ENCODE measurements around the gene TP53.

DNA sequence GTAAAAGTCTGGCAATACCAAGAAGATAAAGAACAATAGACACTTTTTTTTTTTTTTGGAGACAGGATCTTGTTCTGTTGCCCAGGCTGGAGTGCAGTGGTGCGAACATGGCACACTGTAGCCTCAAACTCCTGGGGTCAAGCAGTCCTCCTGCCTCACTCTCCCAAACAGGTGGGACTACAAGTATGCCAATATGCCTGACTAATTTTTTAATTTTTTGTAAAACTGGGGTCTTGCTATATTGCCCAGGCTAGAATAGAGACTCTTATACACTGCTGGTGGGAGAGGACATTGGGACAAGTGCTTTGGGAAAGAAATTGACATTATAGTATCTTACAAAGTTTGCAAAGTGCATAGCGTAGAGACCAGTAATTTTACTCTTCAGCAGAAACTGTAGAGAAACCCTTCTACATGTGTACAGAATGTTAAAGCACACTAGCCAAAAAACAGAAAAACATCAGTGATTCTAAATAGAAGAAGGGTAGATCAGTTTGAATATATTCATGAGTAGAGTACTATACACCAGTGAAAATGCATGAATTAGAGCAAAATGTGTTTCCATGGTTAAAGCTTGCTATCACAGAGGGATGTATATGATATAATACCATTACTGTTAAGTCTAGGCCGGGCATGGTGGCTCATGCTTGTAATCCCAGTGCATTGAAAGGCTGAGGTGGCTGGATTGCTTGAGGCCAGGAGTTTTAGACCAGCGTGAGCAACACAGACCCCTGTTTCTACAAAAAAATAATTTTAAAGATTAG lies 10.7 kb upstream of the TP53 start:
- TF ChIP-seq NFYB (IDR thresholded peaks at IDR 0.05; ENCODE audit: insufficient read depth, low read depth, low read length) (no peak), DPF2 (IDR thresholded peaks at IDR 0.05) (no peak), NR2F1 (conservative IDR thresholded peaks at IDR 0.05) (no peak), BHLHE40 (IDR thresholded peaks at IDR 0.05; ENCODE audit: borderline replicate concordance in 1 of 2, low read depth in 2 of 2, low read length in 1 of 2) (no peak)
- TF ChIP-seq, protein P1, sequence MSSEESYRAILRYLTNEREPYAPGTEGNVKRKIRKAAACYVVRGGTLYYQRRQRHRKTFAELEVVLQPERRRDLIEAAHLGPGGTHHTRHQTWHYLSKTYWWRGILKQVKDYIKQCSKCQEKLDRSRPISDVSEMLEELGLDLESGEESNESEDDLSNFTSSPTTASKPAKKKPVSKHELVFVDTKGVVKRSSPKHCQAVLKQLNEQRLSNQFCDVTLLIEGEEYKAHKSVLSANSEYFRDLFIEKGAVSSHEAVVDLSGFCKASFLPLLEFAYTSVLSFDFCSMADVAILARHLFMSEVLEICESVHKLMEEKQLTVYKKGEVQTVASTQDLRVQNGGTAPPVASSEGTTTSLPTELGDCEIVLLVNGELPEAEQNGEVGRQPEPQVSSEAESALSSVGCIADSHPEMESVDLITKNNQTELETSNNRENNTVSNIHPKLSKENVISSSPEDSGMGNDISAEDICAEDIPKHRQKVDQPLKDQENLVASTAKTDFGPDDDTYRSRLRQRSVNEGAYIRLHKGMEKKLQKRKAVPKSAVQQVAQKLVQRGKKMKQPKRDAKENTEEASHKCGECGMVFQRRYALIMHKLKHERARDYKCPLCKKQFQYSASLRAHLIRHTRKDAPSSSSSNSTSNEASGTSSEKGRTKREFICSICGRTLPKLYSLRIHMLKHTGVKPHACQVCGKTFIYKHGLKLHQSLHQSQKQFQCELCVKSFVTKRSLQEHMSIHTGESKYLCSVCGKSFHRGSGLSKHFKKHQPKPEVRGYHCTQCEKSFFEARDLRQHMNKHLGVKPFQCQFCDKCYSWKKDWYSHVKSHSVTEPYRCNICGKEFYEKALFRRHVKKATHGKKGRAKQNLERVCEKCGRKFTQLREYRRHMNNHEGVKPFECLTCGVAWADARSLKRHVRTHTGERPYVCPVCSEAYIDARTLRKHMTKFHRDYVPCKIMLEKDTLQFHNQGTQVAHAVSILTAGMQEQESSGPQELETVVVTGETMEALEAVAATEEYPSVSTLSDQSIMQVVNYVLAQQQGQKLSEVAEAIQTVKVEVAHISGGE (CRISPR knock-in tag; IDR thresholded peaks at IDR 0.05), result no peak

Data from GM12878 (cell line).